ENCODE data around the gene WDHD1.
"Not testable (repeated sequence)": the region's sequence is repeated elsewhere in the genome, so short reads cannot be mapped to it uniquely, and the experiment has no call there.

The WDHD1 gene

DNA sequence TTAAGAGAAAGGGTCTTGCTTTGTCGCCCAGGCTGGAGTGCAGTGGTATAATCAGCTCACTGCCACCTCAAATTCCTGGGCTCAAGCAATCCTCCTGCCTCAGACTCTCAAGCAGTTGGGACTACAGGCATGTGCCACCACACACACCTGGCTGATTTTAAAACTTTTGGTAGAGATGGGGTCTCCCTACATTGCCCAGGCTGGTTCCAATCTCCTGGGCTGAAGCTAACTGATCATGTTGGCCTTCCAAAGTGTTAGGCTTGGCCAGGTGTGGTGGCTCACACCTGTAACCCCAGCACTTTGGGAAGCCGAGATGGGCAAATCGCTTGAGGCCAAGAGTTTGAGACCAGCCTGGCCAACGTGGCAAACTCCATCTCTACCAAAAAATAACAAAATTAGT, 80.4 kb downstream of the WDHD1 start:
- no peak for DNase-seq (ENCODE audit: low read depth)

DNA sequence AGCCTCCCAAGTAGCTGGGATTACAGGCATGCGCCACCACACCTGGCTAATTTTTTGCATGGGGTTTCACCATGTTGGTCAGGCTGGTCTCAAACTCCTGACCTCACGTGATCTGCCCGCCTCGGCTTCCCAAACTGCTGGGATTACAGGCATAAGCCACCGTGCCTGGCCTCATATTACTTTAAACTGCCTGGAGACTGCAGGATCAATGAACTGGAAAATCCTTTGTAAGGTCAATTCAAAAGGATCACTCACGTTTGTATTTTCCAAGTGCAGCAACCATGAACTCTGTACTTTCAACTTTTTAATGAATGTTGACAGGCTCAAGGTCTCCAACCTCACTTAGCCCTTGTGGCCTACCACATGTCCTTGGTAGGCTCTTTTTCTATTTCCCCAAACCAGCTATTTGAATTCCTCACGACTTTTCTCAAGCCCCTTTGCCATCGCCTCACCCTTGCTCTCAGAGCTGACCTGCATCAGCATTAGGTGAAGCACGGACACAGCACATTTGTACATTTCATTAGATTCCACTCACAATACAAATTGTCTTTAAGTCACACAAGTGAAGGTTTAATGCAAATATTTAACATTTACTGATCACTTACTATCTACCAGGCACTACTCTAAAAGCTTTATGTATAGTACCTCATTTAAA, 82.0 kb downstream of the WDHD1 start:
- no peak for DNase-seq (ENCODE audit: low read depth)

DNA sequence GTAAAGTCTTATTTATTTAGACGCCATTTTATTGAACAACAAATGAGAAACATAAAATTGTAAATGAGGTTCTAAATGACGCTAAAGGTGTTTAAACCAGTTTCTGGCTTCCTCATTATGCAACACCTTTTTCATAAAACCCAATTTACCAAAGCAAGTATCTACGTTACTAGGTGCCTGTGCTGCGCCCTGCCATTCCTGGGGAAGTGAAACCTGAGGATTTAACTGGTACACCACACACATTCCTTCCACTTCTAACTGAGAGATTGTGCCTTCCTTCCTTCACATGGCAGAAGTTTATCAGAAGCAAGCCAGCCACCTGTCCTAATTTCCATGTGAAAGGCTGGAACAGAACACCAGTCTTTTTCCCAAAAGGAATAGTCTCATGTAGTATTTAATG, 84.0 kb downstream of the WDHD1 start:
- no peak for DNase-seq (ENCODE audit: low read depth)

GRCh38 chr14:54936816-54937215, 90.1 kb downstream of the WDHD1 start:
- DNase-seq (ENCODE audit: low read depth): no peak

GRCh38 chr14:54935958-54936357, 90.9 kb downstream of the WDHD1 start:
- DNase-seq (ENCODE audit: low read depth): no peak

GRCh38 chr14:54935100-54935499, 91.8 kb downstream of the WDHD1 start:
- no peak for DNase-seq (ENCODE audit: low read depth)

DNA sequence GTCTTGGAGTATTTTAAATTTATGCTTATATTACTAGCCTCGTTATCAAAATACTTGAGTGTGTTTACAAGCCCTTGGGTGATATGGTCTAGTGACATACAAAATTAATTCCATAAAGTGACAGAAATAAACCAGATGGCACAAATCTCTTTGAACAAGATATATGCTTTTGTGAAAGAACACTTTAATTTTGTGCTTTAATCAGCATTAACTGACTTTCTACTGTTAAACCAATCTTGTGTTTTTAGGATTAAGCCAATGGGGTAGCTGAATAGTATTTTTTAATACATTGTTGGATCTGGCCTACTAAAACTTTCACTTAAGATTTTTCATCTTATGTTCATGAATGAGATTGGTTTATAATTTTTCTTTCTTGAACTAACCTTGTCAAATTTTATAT, 93.9 kb downstream of the WDHD1 start:
- no peak for DNase-seq (ENCODE audit: low read depth)

- DNase-seq (ENCODE audit: low read depth): no peak
Observed at GRCh38 chr14:54931598-54932340, 95.1 kb downstream of the WDHD1 start.

DNA sequence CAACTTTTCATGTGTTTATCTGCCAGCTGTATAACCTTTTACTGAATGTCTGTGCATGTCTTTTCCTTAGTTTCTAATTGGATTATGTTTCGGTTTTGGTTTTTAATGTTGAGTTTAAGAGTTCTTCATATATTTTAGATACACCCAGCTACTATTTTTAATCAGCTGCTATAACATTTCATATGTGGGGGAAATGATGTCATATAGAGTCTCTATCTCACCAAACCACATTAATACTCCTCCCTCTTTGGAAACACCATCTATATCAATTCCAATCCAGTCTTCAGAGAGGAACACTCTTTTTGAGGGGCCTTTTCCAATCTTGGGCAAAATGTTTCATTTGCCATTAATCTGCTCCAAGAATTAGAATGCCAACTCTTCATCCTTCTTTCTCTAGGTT, 95.8 kb downstream of the WDHD1 start:
- no peak for DNase-seq (ENCODE audit: low read depth)

DNA sequence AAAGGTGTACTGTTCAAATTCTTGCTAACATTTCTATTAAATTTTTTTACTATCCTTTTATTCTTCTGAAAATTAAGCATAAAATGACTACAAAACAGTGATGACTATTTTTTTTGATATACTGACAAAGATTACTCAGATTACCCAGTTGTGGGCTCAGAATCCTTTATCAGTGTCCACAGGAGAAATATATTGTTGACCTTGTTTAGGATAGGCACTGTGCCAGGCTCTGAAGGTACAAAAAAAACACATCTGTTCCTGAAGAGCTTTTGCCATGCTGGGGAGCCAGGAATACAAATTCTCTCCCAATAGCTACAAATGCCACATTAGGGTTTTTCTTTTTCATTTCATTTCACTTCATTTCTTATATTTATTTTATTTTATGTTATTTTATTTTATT, 97.3 kb downstream of the WDHD1 start:
- no peak for DNase-seq (ENCODE audit: low read depth)

GRCh38 chr14:54928216-54928615, 98.7 kb downstream of the WDHD1 start:
- DNase-seq (ENCODE audit: low read depth): no peak

DNA sequence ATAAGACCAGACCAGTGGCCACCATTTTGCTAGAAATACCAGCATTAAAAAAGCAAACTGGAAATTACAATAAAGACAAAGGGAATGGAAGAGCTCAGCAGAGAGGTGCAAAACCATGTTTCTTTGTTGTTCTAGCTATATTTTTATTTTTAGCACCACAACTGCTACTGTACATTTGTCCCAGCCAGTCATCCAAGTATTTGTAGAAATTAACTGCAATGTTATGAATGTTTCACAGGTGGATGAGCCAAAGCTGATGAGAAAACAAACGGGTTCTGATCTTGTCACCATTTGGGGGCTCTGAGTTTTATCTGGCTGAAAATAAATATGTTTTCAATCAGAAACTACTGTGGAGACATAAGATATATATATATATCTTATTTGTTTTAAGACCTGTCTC, 99.3 kb downstream of the WDHD1 start:
- DNase-seq (ENCODE audit: low read depth): no peak

GRCh38 chr14:54926570-54926969, 100.3 kb downstream of the WDHD1 start:
- DNase-seq (ENCODE audit: low read depth): not testable (repeated sequence)

DNA sequence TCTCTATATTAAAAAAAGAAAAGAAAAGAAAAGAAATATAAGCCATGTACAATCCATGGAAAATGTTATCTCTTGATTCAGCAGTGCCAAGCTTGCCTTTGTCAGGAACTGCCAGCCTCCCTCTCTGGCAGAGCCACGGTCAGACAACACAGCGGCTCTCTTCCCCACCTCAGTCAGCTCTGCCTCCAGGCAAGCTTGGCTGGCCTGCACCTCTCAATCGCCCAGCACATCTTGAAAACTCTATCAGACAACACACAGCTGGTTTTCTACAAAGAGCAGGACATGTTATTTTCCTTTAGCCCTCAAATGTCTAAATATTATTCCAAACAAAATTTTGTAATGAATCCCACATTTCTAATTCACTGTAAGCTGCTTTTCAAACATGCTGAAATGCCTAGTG, 104.3 kb downstream of the WDHD1 start:
- no peak for DNase-seq (ENCODE audit: low read depth)

GRCh38 chr14:54920052-54920451, 106.8 kb downstream of the WDHD1 start:
- no peak for DNase-seq (ENCODE audit: low read depth)

DNA sequence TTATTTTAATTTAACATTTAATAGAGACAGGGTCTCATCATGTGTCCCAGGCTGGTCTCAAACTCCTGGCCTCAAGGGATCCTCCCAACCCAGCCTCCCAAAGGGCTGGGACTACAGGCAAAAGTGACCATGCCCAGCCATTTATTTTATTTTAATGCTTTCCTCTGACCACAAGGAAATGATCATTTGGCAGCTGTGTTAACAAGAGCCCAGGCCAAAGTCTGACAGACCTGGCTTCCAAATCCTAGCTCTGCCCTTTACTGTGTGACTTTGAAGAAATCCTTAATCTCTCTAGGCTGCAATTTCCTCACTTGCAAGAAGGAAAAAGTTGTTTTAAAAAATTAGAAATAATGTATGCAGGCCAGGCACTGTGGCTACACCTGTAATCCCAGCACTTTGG, 107.6 kb downstream of the WDHD1 start:
- DNase-seq (ENCODE audit: low read depth): no peak

DNA sequence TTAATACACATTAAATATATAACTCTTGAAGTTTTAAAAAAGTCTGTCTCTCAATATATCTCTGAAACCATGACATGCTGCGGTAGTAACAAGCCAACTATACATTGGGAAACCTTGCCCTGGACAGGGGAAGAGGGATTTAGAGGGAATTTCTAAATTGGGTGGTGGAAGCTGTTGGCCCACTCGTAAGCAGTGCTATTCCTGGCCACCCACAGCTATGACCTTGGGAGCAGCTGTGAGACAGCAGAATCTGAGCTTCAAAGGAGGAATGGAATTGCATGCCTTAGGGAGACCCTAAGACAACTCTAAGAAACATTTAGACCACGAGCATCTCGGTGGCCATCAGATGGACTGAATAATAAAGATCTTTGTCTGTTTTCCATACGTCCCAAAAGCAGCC, 108.5 kb downstream of the WDHD1 start:
- DNase-seq (ENCODE audit: low read depth): no peak

GRCh38 chr14:54916101-54916500, 110.8 kb downstream of the WDHD1 start:
- DNase-seq (ENCODE audit: low read depth): no peak

- DNase-seq (ENCODE audit: low read depth): no peak
Observed at GRCh38 chr14:54909817-54910558, 116.9 kb downstream of the WDHD1 start.

DNA sequence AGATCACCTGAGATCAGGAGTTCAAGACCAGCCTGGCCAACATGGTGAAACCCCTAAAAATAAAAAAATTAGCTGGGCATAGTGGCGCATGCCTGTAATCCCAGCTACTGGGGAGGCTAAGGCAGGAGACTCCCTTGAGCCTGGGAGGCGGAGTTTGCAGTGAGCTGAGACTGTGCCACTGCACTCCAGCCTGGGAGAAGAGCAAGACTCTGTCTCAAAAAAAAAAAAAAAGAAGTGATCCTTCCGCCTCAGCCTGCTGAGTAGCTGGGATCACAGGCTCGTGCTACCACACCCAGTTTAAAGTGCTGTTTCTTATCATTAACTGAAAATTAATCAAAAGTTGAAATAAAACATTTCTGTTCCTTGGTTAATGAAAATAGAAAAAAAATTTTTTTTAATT, 117.9 kb downstream of the WDHD1 start:
- not testable (repeated sequence) for DNase-seq (ENCODE audit: low read depth)

GRCh38 chr14:54908190-54908589, 118.7 kb downstream of the WDHD1 start:
- DNase-seq (ENCODE audit: low read depth): no peak

- no peak for DNase-seq (ENCODE audit: low read depth)
Observed at GRCh38 chr14:54906075-54906474, 120.8 kb downstream of the WDHD1 start.

Data from GM04503 (cell line).